B cell (primary cell): ENCODE data around the gene FOXJ1. TPM values are rescaled to one million over a fixed set of nuclear protein-coding genes. Genes with fewer than 3 reads are reported as not detected.

Experiments used
- ATAC-seq: fragments of 200-7000 bp; cut with Tn5 transposase; one replicate; pipeline ENCODE4 v1.10.0; 2021; ENCODE audit warnings: low read depth, mild to moderate bottlenecking, moderate number of reproducible peaks, moderate library complexity
- CTCF ChIA-PET: fragments of 350-600 bp; sonication (Branson Sonifier 250); formaldehyde crosslinking; loops from one replicate; lab custom pipeline; 2021; ENCODE audit warnings: antibody characterized with exemption, inconsistent platforms; lab: Charles Lee
- POLR2A ChIA-PET: fragments of 350-600 bp; sonication (Branson Sonifier 250); formaldehyde crosslinking; loops from one replicate; lab custom pipeline; 2021; ENCODE audit warnings: antibody characterized with exemption; lab: Charles Lee
- DNase-seq: peaks from one replicate; pipeline ENCODE4 v3.0.0; 2013
- H2AFZ ChIP-seq: 2 replicates; pipeline ENCODE4 v1.6.1; 2012; ENCODE audit warnings: mild to moderate bottlenecking, low read depth, low read length; ENCODE audit not compliant: insufficient read depth, poor library complexity, severe bottlenecking
- H3K27ac ChIP-seq, 2 donors: 1 replicate in 1 of 2; 2 replicates in 1 of 2; pipeline ENCODE4 v1.5.1; 2012 to 2013; ENCODE audit warnings: low read length in 2 of 2, mild to moderate bottlenecking in 2 of 2, moderate library complexity in 1 of 2
- H3K27me3 ChIP-seq, 4 experiments: fragments of 200-600 bp in 1 of 4; sonication (generic) in 1 of 4; replicated peaks in 1 of 4; 1 replicate in 2 of 4; 2 replicates in 2 of 4; pipeline versions ENCODE4 v1.6.1 to v1.7.0; 2013 to 2016; ENCODE audit warnings: low read length in 3 of 4, mild to moderate bottlenecking in 2 of 4, mixed read lengths in 1 of 4, moderate library complexity in 1 of 4; ENCODE audit not compliant: insufficient read depth in 4 of 4, control insufficient read depth in 3 of 4; ENCODE audit errors: control extremely low read depth in 1 of 4
- H3K36me3 ChIP-seq, 2 experiments: replicated peaks in 1 of 2; 1 replicate in 1 of 2; 2 replicates in 1 of 2; pipeline versions ENCODE4 v1.6.1 to v1.7.1; 2013; ENCODE audit warnings: low read length in 1 of 2; ENCODE audit not compliant: insufficient read depth in 2 of 2, control insufficient read depth in 1 of 2; ENCODE audit errors: control extremely low read depth in 1 of 2, extremely low read depth in 1 of 2
- H3K4me1 ChIP-seq, 2 donors: fragments of 200-600 bp in 1 of 2; sonication (generic) in 1 of 2; 1 replicate in 1 of 2; 2 replicates in 1 of 2; pipeline versions ENCODE4 v1.5.1 to v1.6.1; 2013 to 2017; ENCODE audit warnings: low read length in 2 of 2; ENCODE audit not compliant: control insufficient read depth in 2 of 2, insufficient read depth in 2 of 2
- H3K4me2 ChIP-seq: replicated peaks from 2 replicates; pipeline ENCODE3; 2012; ENCODE audit warnings: mild to moderate bottlenecking, low read depth, low read length; ENCODE audit not compliant: poor library complexity, severe bottlenecking
- H3K4me3 ChIP-seq, 5 experiments: fragments of 200-600 bp in 1 of 5; sonication (generic) in 1 of 5; 1 replicate in 3 of 5; 2 replicates in 2 of 5; pipeline versions ENCODE4 v1.5.1 to v1.7.0; 2011 to 2016; ENCODE audit warnings: low read length in 4 of 5, mild to moderate bottlenecking in 4 of 5, low read depth in 2 of 5, control low read depth in 1 of 5, moderate library complexity in 1 of 5; ENCODE audit not compliant: insufficient read depth in 1 of 5; ENCODE audit errors: control extremely low read depth in 1 of 5, extremely low read depth in 1 of 5
- H3K79me2 ChIP-seq: fragments of 200-600 bp; sonication (generic); one replicate; pipeline ENCODE4 v1.6.0; 2016; ENCODE audit warnings: low read length; ENCODE audit not compliant: control insufficient read depth, insufficient read depth
- H3K9ac ChIP-seq: fragments of 200-600 bp; sonication (generic); 2 replicates; pipeline ENCODE4 v1.6.1; 2017; ENCODE audit warnings: mild to moderate bottlenecking, low read length, moderate library complexity
- H3K9me3 ChIP-seq, 3 donors: one replicate each; pipeline versions ENCODE4 v1.6.1 to v1.7.1; 2013; ENCODE audit warnings: low read length in 2 of 3; ENCODE audit not compliant: control insufficient read depth in 2 of 3, insufficient read depth in 1 of 3; ENCODE audit errors: control extremely low read depth in 1 of 3
- H4K20me1 ChIP-seq: 2 replicates; pipeline ENCODE4 v1.6.0; 2012; ENCODE audit warnings: mild to moderate bottlenecking, low read length; ENCODE audit not compliant: insufficient read depth, control insufficient read depth, poor library complexity, severe bottlenecking
- H3K27ac Mint-ChIP-seq: one replicate; pipeline ENCODE4 v1.8.0; 2021; ENCODE audit warnings: mixed read lengths
- H3K27me3 Mint-ChIP-seq: one replicate; pipeline ENCODE4 v1.8.0; 2021; ENCODE audit warnings: mixed read lengths
- H3K4me1 Mint-ChIP-seq: one replicate; pipeline ENCODE4 v1.8.0; 2021; ENCODE audit warnings: mixed read lengths
- H3K4me3 Mint-ChIP-seq: one replicate; pipeline ENCODE4 v1.8.0; 2021; ENCODE audit warnings: mixed read lengths
- H3K9me3 Mint-ChIP-seq: one replicate; pipeline ENCODE4 v1.8.0; 2022; ENCODE audit warnings: mixed read lengths; ENCODE audit not compliant: insufficient read depth
- CTCF ChIP-seq: fragments of 200-600 bp; IDR thresholded peaks from one replicate; pipeline ENCODE4 v1.8.0; 2022; ENCODE audit warnings: antibody characterized with exemption, mild to moderate bottlenecking
- EZH2 ChIP-seq: IDR thresholded peaks from 2 replicates; pipeline ENCODE4 v1.6.1; 2012; ENCODE audit warnings: borderline replicate concordance, low read depth, mild to moderate bottlenecking, moderate library complexity, low read length; ENCODE audit not compliant: insufficient read depth, poor library complexity, severe bottlenecking
- WGBS: methylation state at CpG from one replicate; pipeline ENCODE4 v1.1.5; 2013; ENCODE audit warnings: missing lambda C conversion rate; ENCODE audit not compliant: insufficient coverage; 5-methylcytosine and 5-hydroxymethylcytosine counted together
- intact Hi-C: fragments of 100-400 bp; cut with micrococcal nuclease; formaldehyde crosslinking; loops from one replicate; pipeline ENCODE4 v1.10.0; 2022
- polyA plus RNA-seq: library from polyadenylated mRNA; depleted of rRNA; stranded (reverse); fragments of >200 nt; gene quantifications from 2 replicates; pipeline ENCODE4 v1.2.3, GENCODE V29; 2012
- small RNA-seq: library from RNA; depleted of rRNA; stranded (forward); fragments of <200 nt; gene quantifications from one replicate; pipeline ENCODE3, GENCODE V24; 2012; ENCODE audit warnings: low replicate concordance, low read depth; ENCODE audit not compliant: insufficient read length
- total RNA-seq, 2 donors: library from RNA; stranded (reverse); fragments of 120-200 nt in 1 of 2; gene quantifications; 1 replicate in 1 of 2; 2 replicates in 1 of 2; pipeline versions ENCODE4 v1.2.3 to v1.2.4, GENCODE V29; 2013 to 2022

FOXJ1 gene
- total and polyA plus RNA-seq, 2 donors (not counting 1 experiment from before 2014, with no cell fraction given): 0.20 to 1.0 TPM

- 98% methylated on average over 11 of the region's 11 CpGs for WGBS
- Histone ChIP-seq H3K4me3 (no peak overlapping the region), H3K4me1 (no peaks in the 10 kb centered on the region), H3K27me3 (no peaks in the 10 kb centered on the region), H3K9me3 (peaks cover 0 to 3% (median 0%) of the 10 kb centered on the region in 3 donors), H3K9ac (no peak overlapping the region), H3K27ac (no peak overlapping the region), H2AFZ (no peak overlapping the region), H4K20me1 (peaks cover 21% of the 10 kb centered on the region), H3K4me2 (no peak overlapping the region), H3K79me2 (peaks cover 5% of the 10 kb centered on the region), H3K36me3 (peaks cover 0 to 84% of the 10 kb centered on the region in 2 experiments)
- CTCF ChIA-PET: no interaction called here
- DNase-seq (no peak), ATAC-seq (no peak)
- intact Hi-C loops: no loop called here
- Mint-ChIP-seq H3K27ac (no peak overlapping the region), H3K4me1 (no peaks in the 10 kb centered on the region), H3K27me3 (no peaks in the 10 kb centered on the region), H3K4me3 (no peak overlapping the region), H3K9me3 (no peaks in the 10 kb centered on the region)
- POLR2A ChIA-PET: no interaction called here
- TF ChIP-seq CTCF (no peak), EZH2 (no peak)
Observed at GRCh38 chr17:76087531-76087930, 53.5 kb downstream of the FOXJ1 start.

- POLR2A ChIA-PET: no interaction called here
- Histone ChIP-seq H3K4me1 (no peaks in the 10 kb centered on the region), H3K27me3 (no peaks in the 10 kb centered on the region), H3K4me2 (no peak overlapping the region), H3K36me3 (peaks cover 0 to 79% of the 10 kb centered on the region in 2 experiments), H3K9me3 (peaks cover 0 to under 1% (median 0%) of the 10 kb centered on the region in 3 donors), H3K79me2 (no peaks in the 10 kb centered on the region), H4K20me1 (peaks cover 15% of the 10 kb centered on the region), H3K4me3 (no peak overlapping the region), H3K27ac (no peak overlapping the region), H2AFZ (no peak overlapping the region), H3K9ac (no peak overlapping the region)
- no peaks in the 10 kb centered on the region for H3K9me3 Mint-ChIP-seq
- intact Hi-C loops: no loop called here
- no peak for DNase-seq
- TF ChIP-seq CTCF (no peak), EZH2 (no peak)
- no peak overlapping the region for H3K27ac Mint-ChIP-seq
- no peaks in the 10 kb centered on the region for H3K27me3 Mint-ChIP-seq
- no peaks in the 10 kb centered on the region for H3K4me1 Mint-ChIP-seq
- no peak for ATAC-seq
- CTCF ChIA-PET: no interaction called here
- 100% methylated on average over 5 of the region's 9 CpGs for WGBS
- H3K4me3 Mint-ChIP-seq: no peak overlapping the region
Observed at GRCh38 chr17:76086384-76086783, 54.7 kb downstream of the FOXJ1 start.

Small RNA genes within 50 kb of the gene (small RNA-seq; reads per million reads assigned to genes)
- gene MIR6868: not detected

Other genes starting within 250 kb of the FOXJ1 start
- gene TRIM65, start 244.3 kb downstream of the FOXJ1 start, total RNA-seq: 39.2 and 40.7 TPM in 2 replicates
- gene TRIM65, start 244.3 kb downstream of the FOXJ1 start, polyA plus RNA-seq: 16.8 and 18.0 TPM in 2 replicates
- gene MRPL38, start 236.4 kb downstream of the FOXJ1 start, total RNA-seq: 127 and 139 TPM in 2 replicates
- gene MRPL38, start 236.4 kb downstream of the FOXJ1 start, polyA plus RNA-seq: 100 and 126 TPM in 2 replicates
- 27.0 and 31.5 TPM in 2 replicates for gene FBF1, start 200.2 kb downstream of the FOXJ1 start, total RNA-seq
- 18.3 and 21.6 TPM in 2 replicates for gene FBF1, start 200.2 kb downstream of the FOXJ1 start, polyA plus RNA-seq
- gene ACOX1, start 162.1 kb downstream of the FOXJ1 start, total RNA-seq: 31.2 and 38.8 TPM in 2 replicates
- 6.6 and 7.3 TPM in 2 replicates for gene ACOX1, start 162.1 kb downstream of the FOXJ1 start, polyA plus RNA-seq
- gene TEN1, start 162.0 kb downstream of the FOXJ1 start, total RNA-seq: 19.8 and 25.5 TPM in 2 replicates
- 25.2 and 34.5 TPM in 2 replicates for gene TEN1, start 162.0 kb downstream of the FOXJ1 start, polyA plus RNA-seq
- 13.2 and 15.0 TPM in 2 replicates for gene CDK3, start 140.4 kb downstream of the FOXJ1 start, total RNA-seq
- 20.5 and 21.4 TPM in 2 replicates for gene CDK3, start 140.4 kb downstream of the FOXJ1 start, polyA plus RNA-seq
- gene EVPL, start 113.9 kb downstream of the FOXJ1 start, total RNA-seq: not detected in 2 replicates
- not detected in 2 replicates for gene EVPL, start 113.9 kb downstream of the FOXJ1 start, polyA plus RNA-seq
- 75.4 and 82.3 TPM in 2 replicates for gene SRP68, start 68.7 kb downstream of the FOXJ1 start, total RNA-seq
- 29.6 and 36.3 TPM in 2 replicates for gene SRP68, start 68.7 kb downstream of the FOXJ1 start, polyA plus RNA-seq
- 0.42 TPM in 1 of 2 replicates, not detected in the other for gene GALR2, start 66.5 kb downstream of the FOXJ1 start, total RNA-seq
- 1.2 and 2.0 TPM in 2 replicates for gene GALR2, start 66.5 kb downstream of the FOXJ1 start, polyA plus RNA-seq
- gene ZACN, start 62.1 kb downstream of the FOXJ1 start, total RNA-seq: 0.37 and 0.53 TPM in 2 replicates
- 0.35 and 0.45 TPM in 2 replicates for gene ZACN, start 62.1 kb downstream of the FOXJ1 start, polyA plus RNA-seq
- gene EXOC7, start 37.5 kb downstream of the FOXJ1 start, total RNA-seq: 191 and 194 TPM in 2 replicates
- gene EXOC7, start 37.5 kb downstream of the FOXJ1 start, polyA plus RNA-seq: 96.1 and 105 TPM in 2 replicates
- 1.2 and 1.4 TPM in 2 replicates for gene RNF157, start 99.2 kb upstream of the FOXJ1 start, total RNA-seq
- gene RNF157, start 99.2 kb upstream of the FOXJ1 start, polyA plus RNA-seq: 0.54 and 0.84 TPM in 2 replicates
- 78.9 and 84.8 TPM in 2 replicates for gene UBALD2, start 124.1 kb upstream of the FOXJ1 start, total RNA-seq
- gene UBALD2, start 124.1 kb upstream of the FOXJ1 start, polyA plus RNA-seq: 155 and 252 TPM in 2 replicates
- 4.2 and 4.4 TPM in 2 replicates for gene QRICH2, start 167.0 kb upstream of the FOXJ1 start, total RNA-seq
- 3.1 and 4.5 TPM in 2 replicates for gene QRICH2, start 167.0 kb upstream of the FOXJ1 start, polyA plus RNA-seq
- 45.5 and 48.0 TPM in 2 replicates for gene PRPSAP1, start 212.7 kb upstream of the FOXJ1 start, total RNA-seq
- gene PRPSAP1, start 212.7 kb upstream of the FOXJ1 start, polyA plus RNA-seq: 43.0 and 61.4 TPM in 2 replicates
- gene SPHK1, start 243.4 kb upstream of the FOXJ1 start, total RNA-seq: 2.2 and 2.4 TPM in 2 replicates
- 1.1 and 1.9 TPM in 2 replicates for gene SPHK1, start 243.4 kb upstream of the FOXJ1 start, polyA plus RNA-seq